NCI-H128 (cell line): ENCODE results near the gene TENM3.
"Not testable (repeated sequence)": the region's sequence is repeated elsewhere in the genome, so short reads cannot be mapped to it uniquely, and the experiment has no call there.

Source experiments
- DNase-seq: peaks from one replicate; lab custom pipeline; 2025; ENCODE audit not compliant: unreplicated experiment; lab: John Stamatoyannopoulos, UW

Gene TENM3

DNA sequence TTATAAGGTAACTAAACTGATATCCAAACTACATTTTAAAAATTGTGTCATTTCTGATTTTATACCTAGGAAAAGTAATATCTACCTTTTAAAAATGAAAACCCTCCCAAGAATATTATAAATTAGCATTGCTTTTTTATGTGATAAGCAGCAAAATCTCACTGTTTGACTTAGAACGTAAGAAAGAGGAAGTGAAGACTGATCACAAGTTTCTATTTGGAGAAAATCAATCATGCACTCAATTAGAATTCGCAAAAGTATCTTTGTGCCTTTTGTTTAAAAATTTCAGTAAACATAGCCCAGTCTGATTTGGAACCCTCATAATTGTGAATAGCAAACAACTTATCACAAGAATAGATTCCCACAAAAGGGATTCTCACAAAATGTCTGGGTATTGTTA is 142.7 kb downstream of the TENM3 start:
- DNase-seq = no peak

- DNase-seq = not testable (repeated sequence)
Observed at GRCh38 chr4:182386576-182386975, 143.4 kb downstream of the TENM3 start.

- no peak for DNase-seq
Observed at GRCh38 chr4:182391111-182391684, 148.0 kb downstream of the TENM3 start.

DNA sequence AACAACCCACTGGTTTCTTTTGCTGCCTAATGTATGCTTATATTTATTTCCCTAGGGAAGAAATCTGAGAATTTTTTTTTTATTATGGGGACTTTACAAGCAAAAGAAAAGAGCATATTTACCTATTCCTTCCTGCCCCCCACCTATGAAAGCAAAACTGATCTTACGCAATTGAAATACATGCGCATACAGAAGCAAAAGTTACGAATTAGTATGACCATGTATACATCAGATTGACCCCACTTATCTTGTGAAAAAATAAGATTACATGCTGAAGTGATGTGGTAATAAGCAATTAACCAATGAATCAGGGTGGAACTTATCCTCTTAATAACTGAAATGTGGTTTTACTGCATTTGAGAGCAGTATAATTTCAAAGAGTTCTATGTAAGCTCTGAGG is 151.0 kb downstream of the TENM3 start:
- DNase-seq = no peak

GRCh38 chr4:182400081-182400480 is 156.9 kb downstream of the TENM3 start:
- DNase-seq = no peak

GRCh38 chr4:182400790-182401189 is 157.6 kb downstream of the TENM3 start:
- no peak for DNase-seq

DNA sequence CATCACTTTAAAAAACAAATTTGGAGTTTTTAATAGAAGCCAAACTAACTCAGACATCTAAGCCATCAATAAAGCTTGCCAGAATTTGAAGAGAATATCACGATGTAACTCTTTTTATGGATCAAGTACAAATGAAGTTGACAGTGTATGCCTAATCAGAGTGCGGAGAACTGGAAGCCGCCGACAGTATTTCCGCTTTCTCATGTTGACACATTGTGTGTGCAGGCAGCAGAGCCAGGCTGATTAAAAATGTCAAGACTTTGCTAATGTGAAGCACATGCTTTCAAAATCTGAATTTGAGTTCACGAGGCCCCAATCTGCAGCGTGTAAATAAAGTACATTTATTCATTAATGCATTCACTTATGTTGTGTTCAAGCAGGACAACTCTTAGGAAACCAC is 161.2 kb downstream of the TENM3 start:
- DNase-seq = no peak

GRCh38 chr4:182405087-182405486 is 161.9 kb downstream of the TENM3 start:
- DNase-seq = no peak

GRCh38 chr4:182409271-182409670 is 166.1 kb downstream of the TENM3 start:
- no peak for DNase-seq

DNA sequence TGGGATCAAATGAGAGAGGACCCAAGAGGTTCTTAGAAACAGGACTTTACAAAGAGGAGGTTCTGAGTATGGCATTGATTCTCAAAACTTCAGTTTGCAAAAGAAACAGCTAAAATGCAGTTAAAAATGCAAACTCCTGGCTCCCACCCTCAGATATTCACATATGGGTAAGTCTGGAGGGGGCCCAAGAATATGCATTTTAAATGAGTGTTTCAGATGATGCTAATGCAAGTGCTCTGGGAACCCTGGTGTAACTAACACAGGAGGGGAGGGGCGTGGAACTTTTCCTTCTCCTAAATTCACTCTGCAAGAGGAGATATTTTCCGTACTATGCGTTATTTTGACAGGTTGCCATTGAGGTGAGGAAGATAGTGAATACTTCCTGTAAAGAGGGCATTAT is 168.2 kb downstream of the TENM3 start:
- no peak for DNase-seq

DNA sequence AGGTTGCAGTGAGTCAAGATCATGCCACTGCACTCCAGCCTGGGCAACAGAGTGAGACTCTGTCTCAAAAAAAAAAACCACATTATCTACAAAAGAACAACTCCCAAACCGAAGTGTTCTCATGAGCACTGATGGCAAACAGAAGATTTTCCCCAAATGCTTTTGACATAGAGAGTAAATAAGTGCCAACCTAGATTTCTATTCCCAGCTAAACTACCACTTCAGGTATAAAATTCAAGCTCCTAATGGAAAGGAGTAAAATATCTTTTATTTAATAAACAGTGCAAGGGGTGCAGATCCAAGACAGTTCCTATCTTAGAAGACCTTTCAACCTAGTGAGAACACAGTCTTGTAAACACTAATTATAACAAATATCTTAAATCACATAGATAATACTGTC is 170.3 kb downstream of the TENM3 start:
- no peak for DNase-seq

DNA sequence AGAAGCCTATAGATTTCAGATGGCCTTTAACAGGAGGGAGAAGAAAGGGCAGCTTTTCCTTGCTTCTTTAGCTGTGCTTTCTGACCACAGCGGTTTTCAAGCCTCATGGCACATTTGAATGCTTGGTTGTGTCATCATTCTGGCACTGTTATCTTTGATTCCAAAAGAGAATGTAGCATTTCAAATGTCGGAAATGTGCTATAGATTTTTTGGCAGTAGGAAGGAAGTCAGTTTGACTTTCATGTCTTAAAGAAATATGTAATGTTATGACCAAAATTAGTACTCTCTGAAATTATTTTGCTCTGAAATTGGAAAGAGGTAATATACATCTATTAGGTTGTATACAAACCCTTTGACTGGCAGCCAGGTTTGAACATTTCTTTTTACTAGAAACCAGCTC is 171.9 kb downstream of the TENM3 start:
- DNase-seq = no peak

- no peak for DNase-seq
Observed at GRCh38 chr4:182416067-182416466, 172.9 kb downstream of the TENM3 start.

- no peak for DNase-seq
Observed at GRCh38 chr4:182418054-182418734, 175.0 kb downstream of the TENM3 start.

GRCh38 chr4:182420189-182420588 is 177.0 kb downstream of the TENM3 start:
- no peak for DNase-seq

DNA sequence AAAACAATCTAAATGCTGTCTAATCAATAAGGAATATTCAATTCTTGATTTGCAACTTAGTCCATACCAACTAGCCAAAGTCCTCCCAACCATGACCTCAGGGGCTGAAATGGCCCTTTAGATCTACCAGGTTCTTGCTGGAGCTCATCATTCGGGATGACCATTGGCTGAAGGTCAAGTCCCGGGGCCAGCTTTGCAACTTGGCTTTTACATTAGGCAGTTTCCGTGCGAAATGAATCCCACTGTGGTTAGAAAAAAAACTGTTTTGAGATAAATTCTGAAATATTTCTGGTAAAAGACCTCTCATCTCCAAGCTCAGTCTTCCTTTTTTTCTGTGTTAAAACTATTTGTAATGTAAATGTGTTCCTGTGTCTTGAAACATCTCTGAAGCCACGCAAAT is 178.6 kb downstream of the TENM3 start:
- no peak for DNase-seq

GRCh38 chr4:182425302-182425701 is 182.1 kb downstream of the TENM3 start:
- no peak for DNase-seq

GRCh38 chr4:182426901-182427300 is 183.7 kb downstream of the TENM3 start:
- DNase-seq = no peak

GRCh38 chr4:182427554-182427953 is 184.4 kb downstream of the TENM3 start:
- no peak for DNase-seq

- DNase-seq = no peak
Observed at GRCh38 chr4:182429896-182430295, 186.7 kb downstream of the TENM3 start.

GRCh38 chr4:182432819-182433218 is 189.6 kb downstream of the TENM3 start:
- no peak for DNase-seq

GRCh38 chr4:182434720-182435119 is 191.5 kb downstream of the TENM3 start:
- DNase-seq = no peak

GRCh38 chr4:182435401-182435800 is 192.2 kb downstream of the TENM3 start:
- no peak for DNase-seq
